ENCODE data around the gene LVRN.
"Not testable (repeated sequence)": the region's sequence is repeated elsewhere in the genome, so short reads cannot be mapped to it uniquely, and the experiment has no call there.

LVRN gene

GRCh38 chr5:115962239-115962564, at the start of gene LVRN:
Gene LVRN, plus strand, starts transcription at chr5:115962475. Its CDS starts 143 bp downstream, at chr5:115962618.
- no peak for DNase-seq (ENCODE audit: low read depth in 2 of 2)

- DNase-seq (ENCODE audit: low read depth in 2 of 2) = not testable (repeated sequence)
Measured at GRCh38 chr5:115913623-115914400, 48.5 kb upstream of the LVRN start.

- DNase-seq (ENCODE audit: low read depth in 2 of 2) = no peak
Measured at GRCh38 chr5:115920171-115920725, 42.0 kb upstream of the LVRN start.

GRCh38 chr5:115928578-115929407, 33.5 kb upstream of the LVRN start:
- not testable (repeated sequence) for DNase-seq (ENCODE audit: low read depth in 2 of 2)

- DNase-seq (ENCODE audit: low read depth in 2 of 2) = not testable (repeated sequence)
Measured at GRCh38 chr5:115930171-115930570, 32.1 kb upstream of the LVRN start.

GRCh38 chr5:115930630-115931337, 31.5 kb upstream of the LVRN start:
- no peak for DNase-seq (ENCODE audit: low read depth in 2 of 2)

- no peak for DNase-seq (ENCODE audit: low read depth in 2 of 2)
Measured at GRCh38 chr5:115932991-115933390, 29.3 kb upstream of the LVRN start.

- DNase-seq (ENCODE audit: low read depth in 2 of 2) = no peak
Measured at GRCh38 chr5:115934388-115934974, 27.8 kb upstream of the LVRN start.

GRCh38 chr5:115936031-115936430, 26.2 kb upstream of the LVRN start:
- DNase-seq (ENCODE audit: low read depth in 2 of 2) = no peak

- DNase-seq (ENCODE audit: low read depth in 2 of 2) = no peak
Measured at GRCh38 chr5:115939059-115939458, 23.2 kb upstream of the LVRN start.

GRCh38 chr5:115940080-115940810, 22.0 kb upstream of the LVRN start:
- no peak for DNase-seq (ENCODE audit: low read depth in 2 of 2)

GRCh38 chr5:115941051-115941675, 21.1 kb upstream of the LVRN start:
- DNase-seq (ENCODE audit: low read depth in 2 of 2) = no peak

GRCh38 chr5:115944501-115944900, 17.8 kb upstream of the LVRN start:
- DNase-seq (ENCODE audit: low read depth in 2 of 2) = no peak

GRCh38 chr5:115946655-115947054, 15.6 kb upstream of the LVRN start:
- no peak for DNase-seq (ENCODE audit: low read depth in 2 of 2)

GRCh38 chr5:115947260-115947659, 15.0 kb upstream of the LVRN start:
- DNase-seq (ENCODE audit: low read depth in 2 of 2) = no peak

GRCh38 chr5:115948091-115948534, 14.2 kb upstream of the LVRN start:
- no peak for DNase-seq (ENCODE audit: low read depth in 2 of 2)

- no peak for DNase-seq (ENCODE audit: low read depth in 2 of 2)
Measured at GRCh38 chr5:115949096-115949495, 13.2 kb upstream of the LVRN start.

GRCh38 chr5:115952588-115952987, 9.7 kb upstream of the LVRN start:
- DNase-seq (ENCODE audit: low read depth in 2 of 2) = no peak

GRCh38 chr5:115954144-115954543, 8.1 kb upstream of the LVRN start:
- no peak for DNase-seq (ENCODE audit: low read depth in 2 of 2)

GRCh38 chr5:115956957-115957356, 5.3 kb upstream of the LVRN start:
- DNase-seq (ENCODE audit: low read depth in 2 of 2) = no peak

All from stimulated activated CD4-positive, alpha-beta T cell treated with anti-CD3 and anti-CD28 coated beads, Interleukin-1b, Interleukin-23, amount 100 ng/mL, for 1 hour (primary cell).